Activated CD8-positive, alpha-beta T cell treated with anti-CD3 and anti-CD28 coated beads for 36 hours (primary cell): Measurements from ENCODE around the gene EHMT1. TPM values are rescaled to one million over a fixed set of nuclear protein-coding genes. Genes with fewer than 3 reads are reported as not detected.
"Not testable (repeated sequence)": the region's sequence is repeated elsewhere in the genome, so short reads cannot be mapped to it uniquely, and the experiment has no call there.

ENCODE experiments used
- ATAC-seq: fragments of 200-7000 bp; cut with Tn5 transposase; one replicate; pipeline ENCODE4 v1.10.0; 2021; ENCODE audit warnings: mild to moderate bottlenecking, moderate library complexity
- CTCF ChIA-PET: fragments of 350-600 bp; sonication (Branson Sonifier 250); formaldehyde crosslinking; loops from one replicate; lab custom pipeline; 2021; ENCODE audit warnings: antibody characterized with exemption; lab: Charles Lee
- POLR2A ChIA-PET: fragments of 350-600 bp; sonication (Branson Sonifier 250); formaldehyde crosslinking; loops from one replicate; lab custom pipeline; 2021; ENCODE audit warnings: antibody characterized with exemption; lab: Charles Lee
- DNase-seq: peaks from one replicate; pipeline ENCODE4 v3.0.0-alpha.2; 2020
- H3K27ac Mint-ChIP-seq: one replicate; pipeline ENCODE4 v1.8.0; 2021; ENCODE audit warnings: mild to moderate bottlenecking, mixed read lengths
- H3K27me3 Mint-ChIP-seq: one replicate; pipeline ENCODE4 v1.8.0; 2021; ENCODE audit warnings: mixed read lengths
- H3K36me3 Mint-ChIP-seq: one replicate; pipeline ENCODE4 v1.8.0; 2021; ENCODE audit warnings: low read depth, mixed read lengths
- H3K4me1 Mint-ChIP-seq: one replicate; pipeline ENCODE4 v1.8.0; 2021; ENCODE audit warnings: low read depth, mixed read lengths
- H3K4me3 Mint-ChIP-seq: one replicate; pipeline ENCODE4 v1.8.0; 2021; ENCODE audit warnings: mild to moderate bottlenecking, moderate library complexity, mixed read lengths
- H3K9me3 Mint-ChIP-seq: one replicate; pipeline ENCODE4 v1.8.0; 2021; ENCODE audit warnings: mixed read lengths
- CTCF ChIP-seq: fragments of 200-600 bp; IDR thresholded peaks from one replicate; pipeline ENCODE4 v1.8.0; 2022; ENCODE audit warnings: antibody characterized with exemption, mild to moderate bottlenecking
- intact Hi-C: fragments of 100-400 bp; cut with micrococcal nuclease; formaldehyde crosslinking; loops from one replicate; pipeline ENCODE4 v1.10.0; 2022
- total RNA-seq, 2 experiments: library from RNA; stranded (reverse); gene quantifications; one replicate each; pipeline ENCODE4 v1.2.3, GENCODE V29; 2021

EHMT1 gene
- total RNA-seq, 2 experiments from 2014 or later: 62.1 to 67.1 TPM

- ATAC-seq (no peak), DNase-seq (no peak)
- peak overlapping the region; percentile 69 for H3K27ac Mint-ChIP-seq
- no peaks in the 10 kb centered on the region for H3K27me3 Mint-ChIP-seq
- no peaks in the 10 kb centered on the region for H3K9me3 Mint-ChIP-seq
- H3K4me1 Mint-ChIP-seq: peaks cover 53% of the 10 kb centered on the region
- peaks cover 22% of the 10 kb centered on the region for H3K36me3 Mint-ChIP-seq
- TF ChIP-seq CTCF: no peak
- no peak overlapping the region for H3K4me3 Mint-ChIP-seq
- ChIA-PET CTCF (interaction anchor here (1.8 kb wide), 1 partner anchor 8 kb away, joined by 6 read pairs; the partner anchor contains the start of gene EHMT1), POLR2A (interaction anchor here (0.7 to 1.0 kb wide), 3 partner anchors 23 to 38 kb away, joined by 3 read pairs; no protein-coding TSS in a partner anchor)
- intact Hi-C loops: no loop called here
These were observed 7.7 kb downstream of the EHMT1 start for GRCh38 chr9:137626464-137626863.

GRCh38 chr9:137627406-137627805 lies 8.6 kb downstream of the EHMT1 start:
- H3K4me1 Mint-ChIP-seq: peaks cover 55% of the 10 kb centered on the region
- peak overlapping the region; percentile 94 for H3K27ac Mint-ChIP-seq
- DNase-seq, H3K9me3 Mint-ChIP-seq, ATAC-seq, H3K4me3 Mint-ChIP-seq, H3K27me3 Mint-ChIP-seq, intact Hi-C loops: not testable (repeated sequence)
- ChIA-PET POLR2A (interaction anchor here (0.7 to 1.0 kb wide), 3 partner anchors 35 to 385 kb away, joined by 3 read pairs; no protein-coding TSS in a partner anchor), CTCF (interaction anchor here (0.9 to 2.0 kb wide), 5 partner anchors 9 to 68 kb away, joined by 3 to 6 read pairs (median 3); partner anchors contain the start of gene EHMT1)
- H3K36me3 Mint-ChIP-seq: peaks cover 22% of the 10 kb centered on the region

GRCh38 chr9:137630126-137630525 lies 11.3 kb downstream of the EHMT1 start:
- DNase-seq (no peak), ATAC-seq (no peak)
- ChIA-PET POLR2A (interaction anchor here (1.1 to 1.6 kb wide), 3 partner anchors 8 to 17 kb away, joined by 3 to 5 read pairs (median 4); partner anchors contain the start of gene EHMT1), CTCF (interaction anchor here (0.7 to 1.3 kb wide), 2 partner anchors 49 to 157 kb away, joined by 3 read pairs; no protein-coding TSS in a partner anchor)
- intact Hi-C loops: no loop called here
- Mint-ChIP-seq H3K4me3 (peak overlapping the region; percentile 35), H3K27ac (peak overlapping the region; percentile 52), H3K36me3 (peaks cover 18% of the 10 kb centered on the region), H3K27me3 (no peaks in the 10 kb centered on the region), H3K9me3 (no peaks in the 10 kb centered on the region), H3K4me1 (peaks cover 58% of the 10 kb centered on the region)
- no peak for TF ChIP-seq CTCF

GRCh38 chr9:137630679-137631078 lies 11.9 kb downstream of the EHMT1 start:
- Mint-ChIP-seq H3K4me3 (peak overlapping the region; percentile 2), H3K4me1 (peaks cover 52% of the 10 kb centered on the region), H3K9me3 (no peaks in the 10 kb centered on the region), H3K36me3 (peaks cover 14% of the 10 kb centered on the region), H3K27ac (peak overlapping the region; percentile 50), H3K27me3 (no peaks in the 10 kb centered on the region)
- ChIA-PET POLR2A (interaction anchor here (1.1 kb wide), 1 partner anchor 12 kb away, joined by 3 read pairs; the partner anchor contains the start of gene EHMT1), CTCF (no interaction called here)
- no peak for DNase-seq
- TF ChIP-seq CTCF: no peak
- no peak for ATAC-seq
- intact Hi-C loops: no loop called here

GRCh38 chr9:137631345-137632229 lies 12.8 kb downstream of the EHMT1 start:
- Mint-ChIP-seq H3K27ac (peak overlapping the region; percentile 8), H3K4me3 (no peak overlapping the region), H3K36me3 (peaks cover 16% of the 10 kb centered on the region), H3K9me3 (no peaks in the 10 kb centered on the region), H3K27me3 (no peaks in the 10 kb centered on the region), H3K4me1 (peaks cover 53% of the 10 kb centered on the region)
- ATAC-seq (no peak), DNase-seq (no peak)
- intact Hi-C loops: no loop called here
- TF ChIP-seq CTCF: no peak
- ChIA-PET CTCF (no interaction called here), POLR2A (no interaction called here)
